Fibroblast of the aortic adventitia (primary cell): ENCODE results near the gene TMEM88. TPM values are rescaled to one million over a fixed set of nuclear protein-coding genes. Genes with fewer than 3 reads are reported as not detected.

Source experiments
- DNase-seq: peaks from one replicate; pipeline ENCODE4 v3.0.0-alpha.2; 2010; ENCODE audit warnings: low read depth
- H3K4me3 ChIP-seq: 2 replicates; pipeline ENCODE4 v1.5.1; 2011; ENCODE audit warnings: low read depth, mild to moderate bottlenecking, control low read depth, low read length, moderate library complexity
- CTCF ChIP-seq: IDR thresholded peaks from 2 replicates; pipeline ENCODE4 v1.5.1; 2011; ENCODE audit warnings: mild to moderate bottlenecking, low read length, control low read depth, inconsistent platforms; ENCODE audit not compliant: insufficient read depth
- total RNA-seq: library from RNA; depleted of rRNA; stranded (reverse); fragments of >200 nt; gene quantifications from 2 replicates; pipeline ENCODE4 v1.2.3, GENCODE V29; 2012; ENCODE audit warnings: low replicate concordance

TMEM88 gene
- total RNA-seq, 1 donor = 0.18 TPM

- no peak for TF ChIP-seq CTCF
- DNase-seq = peak; percentile 96
- peak overlapping the region; percentile 87 for H3K4me3 ChIP-seq
These were observed 18.1 kb upstream of the TMEM88 start for GRCh38 chr17:7836596-7837407.

GRCh38 chr17:7837408-7838088, 17.3 kb upstream of the TMEM88 start:
- peak; percentile 13 for DNase-seq
- no peak for TF ChIP-seq CTCF
- H3K4me3 ChIP-seq = peak overlapping the region; percentile 87

GRCh38 chr17:7838090-7839075, 16.5 kb upstream of the TMEM88 start:
- peak; percentile 77 for DNase-seq
- peak overlapping the region; percentile 87 for H3K4me3 ChIP-seq
- no peak for TF ChIP-seq CTCF

- TF ChIP-seq CTCF = no peak
- no peak for DNase-seq
- H3K4me3 ChIP-seq = peak overlapping the region; percentile 65
These were observed 15.5 kb upstream of the TMEM88 start for GRCh38 chr17:7839190-7839875.

- peak; percentile 60 for DNase-seq
- no peak for TF ChIP-seq CTCF
- no peak overlapping the region for H3K4me3 ChIP-seq
These were observed 15.0 kb upstream of the TMEM88 start for GRCh38 chr17:7839876-7840261.

- no peak for TF ChIP-seq CTCF
- no peak for DNase-seq
- no peak overlapping the region for H3K4me3 ChIP-seq
These were observed 14.4 kb upstream of the TMEM88 start for GRCh38 chr17:7840441-7840840.
